NCI-H146 treated with DMSO at 0.1 percent for 48 hours (cell line): ENCODE results near the gene DDX50.
"Not testable (repeated sequence)": the region's sequence is repeated elsewhere in the genome, so short reads cannot be mapped to it uniquely, and the experiment has no call there.

ENCODE experiments used
- DNase-seq: peaks from one replicate; lab custom pipeline; 2025; ENCODE audit not compliant: unreplicated experiment; lab: John Stamatoyannopoulos, UW

Gene DDX50

GRCh38 chr10:68900427-68901104 lies 549 bp upstream of the DDX50 start:
- peak; percentile 85 for DNase-seq

GRCh38 chr10:68902382-68902781 lies 1.3 kb downstream of the DDX50 start:
- no peak for DNase-seq

GRCh38 chr10:68924593-68924992 lies 23.5 kb downstream of the DDX50 start:
- no peak for DNase-seq

GRCh38 chr10:68925489-68925888 lies 24.4 kb downstream of the DDX50 start:
- DNase-seq: no peak

GRCh38 chr10:68929157-68929556 lies 28.0 kb downstream of the DDX50 start:
- not testable (repeated sequence) for DNase-seq

GRCh38 chr10:68929888-68930287 lies 28.8 kb downstream of the DDX50 start:
- not testable (repeated sequence) for DNase-seq

GRCh38 chr10:68932860-68933259 lies 31.7 kb downstream of the DDX50 start:
- DNase-seq: not testable (repeated sequence)

GRCh38 chr10:68934994-68935393 lies 33.9 kb downstream of the DDX50 start:
- no peak for DNase-seq

GRCh38 chr10:68938117-68938516 lies 37.0 kb downstream of the DDX50 start:
- DNase-seq: no peak

GRCh38 chr10:68938884-68939283 lies 37.8 kb downstream of the DDX50 start:
- DNase-seq: no peak

GRCh38 chr10:68940917-68941316 lies 39.8 kb downstream of the DDX50 start:
- DNase-seq: not testable (repeated sequence)

GRCh38 chr10:68950598-68950997 lies 49.5 kb downstream of the DDX50 start:
- DNase-seq: no peak

GRCh38 chr10:68954904-68955303 lies 53.8 kb downstream of the DDX50 start:
- no peak for DNase-seq

GRCh38 chr10:68955355-68955831 lies 54.3 kb downstream of the DDX50 start:
- no peak for DNase-seq

GRCh38 chr10:68955832-68956532 lies 54.9 kb downstream of the DDX50 start, which contains the start of gene DDX21:
TSS of gene DDX21 (plus strand) at chr10:68956170. CDS start at chr10:68956226, 56 bp downstream.
- peak; percentile 85 for DNase-seq

GRCh38 chr10:68957284-68957615 lies 56.1 kb downstream of the DDX50 start:
- no peak for DNase-seq

- DNase-seq: no peak
Observed at GRCh38 chr10:68957654-68958053, 56.5 kb downstream of the DDX50 start.

GRCh38 chr10:68959695-68960527 lies 58.8 kb downstream of the DDX50 start:
- no peak for DNase-seq

GRCh38 chr10:68963151-68963550 lies 62.0 kb downstream of the DDX50 start:
- no peak for DNase-seq

GRCh38 chr10:68973975-68974374 lies 72.9 kb downstream of the DDX50 start:
- DNase-seq: no peak

GRCh38 chr10:68975936-68976473 lies 74.9 kb downstream of the DDX50 start:
- not testable (repeated sequence) for DNase-seq
